H9 (cell line): Measurements from ENCODE around the gene CELF5. TPM values are rescaled to one million over a fixed set of nuclear protein-coding genes. Genes with fewer than 3 reads are reported as not detected.

Experiments
- DNase-seq: peaks from one replicate; pipeline ENCODE4 v3.0.0-alpha.2; 2017
- H2AFZ ChIP-seq: one replicate; pipeline ENCODE4 v1.6.1; 2013; ENCODE audit warnings: mild to moderate bottlenecking, low read length, control low read depth, moderate library complexity
- H2AK5ac ChIP-seq: 2 replicates; pipeline ENCODE4 v1.6.1; 2013; ENCODE audit warnings: low read length, control low read depth, mixed read lengths; ENCODE audit not compliant: insufficient read length
- H2BK120ac ChIP-seq: one replicate; pipeline ENCODE4 v1.6.1; 2013; ENCODE audit warnings: low read depth, mild to moderate bottlenecking, low read length, control low read depth, inconsistent platforms; ENCODE audit not compliant: poor library complexity, severe bottlenecking
- H2BK12ac ChIP-seq: 2 replicates; pipeline ENCODE4 v1.6.1; 2013; ENCODE audit warnings: low read length, control low read depth, mixed read lengths, low read depth; ENCODE audit not compliant: insufficient read length
- H2BK15ac ChIP-seq: 2 replicates; pipeline ENCODE4 v1.6.1; 2013; ENCODE audit warnings: low read depth, low read length, control low read depth
- H2BK20ac ChIP-seq: one replicate; pipeline ENCODE4 v1.6.1; 2013; ENCODE audit warnings: low read depth, mild to moderate bottlenecking, low read length, control low read depth, inconsistent platforms; ENCODE audit not compliant: poor library complexity, severe bottlenecking
- H2BK5ac ChIP-seq: 2 replicates; pipeline ENCODE4 v1.6.1; 2013; ENCODE audit warnings: low read length, control low read depth, mixed read lengths; ENCODE audit not compliant: insufficient read length
- H3K14ac ChIP-seq: 2 replicates; pipeline ENCODE4 v1.6.1; 2013; ENCODE audit warnings: low read length, control low read depth; ENCODE audit not compliant: insufficient read depth
- H3K18ac ChIP-seq: 2 replicates; pipeline ENCODE4 v1.6.1; 2013; ENCODE audit warnings: low read depth, mild to moderate bottlenecking, mixed read lengths, low read length, control low read depth; ENCODE audit not compliant: insufficient read length
- H3K23ac ChIP-seq: 2 replicates; pipeline ENCODE4 v1.6.1; 2013; ENCODE audit warnings: low read length, control low read depth, mixed read lengths, low read depth; ENCODE audit not compliant: insufficient read length
- H3K23me2 ChIP-seq: 2 replicates; pipeline ENCODE4 v1.6.1; 2013; ENCODE audit warnings: low read depth, mild to moderate bottlenecking, mixed read lengths, low read length, control low read depth; ENCODE audit not compliant: insufficient read length, poor library complexity, severe bottlenecking
- H3K27ac ChIP-seq: 2 replicates; pipeline ENCODE4 v1.5.1; 2013; ENCODE audit warnings: low read length, control low read depth, mixed read lengths, low read depth; ENCODE audit not compliant: insufficient read length
- H3K27me3 ChIP-seq: 2 replicates; pipeline ENCODE4 v1.6.1; 2013; ENCODE audit warnings: low read length, control low read depth, inconsistent platforms; ENCODE audit not compliant: insufficient read depth
- H3K4ac ChIP-seq: 2 replicates; pipeline ENCODE4 v1.6.1; 2013; ENCODE audit warnings: low read depth, mild to moderate bottlenecking, control low read depth, inconsistent platforms, low read length, moderate library complexity
- H3K4me1 ChIP-seq: 2 replicates; pipeline ENCODE4 v1.6.1; 2013; ENCODE audit warnings: low read length, control low read depth, inconsistent platforms; ENCODE audit not compliant: insufficient read depth
- H3K4me2 ChIP-seq: 2 replicates; pipeline ENCODE4 v1.6.1; 2013; ENCODE audit warnings: low read length, control low read depth, mixed read lengths; ENCODE audit not compliant: insufficient read length, insufficient read depth
- H3K56ac ChIP-seq: 2 replicates; pipeline ENCODE4 v1.6.1; 2013; ENCODE audit warnings: low read depth, mild to moderate bottlenecking, mixed read lengths, low read length, control low read depth; ENCODE audit not compliant: insufficient read length
- H3K79me1 ChIP-seq: 2 replicates; pipeline ENCODE4 v1.6.1; 2013; ENCODE audit warnings: low read depth, mild to moderate bottlenecking, moderate library complexity, low read length, control low read depth, inconsistent platforms; ENCODE audit not compliant: insufficient read depth, poor library complexity, severe bottlenecking
- H3K79me2 ChIP-seq: 2 replicates; pipeline ENCODE4 v1.6.1; 2013; ENCODE audit warnings: low read length, control low read depth, inconsistent platforms; ENCODE audit not compliant: insufficient read depth
- H3K9ac ChIP-seq: 2 replicates; pipeline ENCODE4 v1.6.1; 2013; ENCODE audit warnings: low read length, control low read depth, mixed read lengths; ENCODE audit not compliant: insufficient read length; ENCODE audit errors: extremely low read depth
- H3K9me3 ChIP-seq: one replicate; pipeline ENCODE4 v1.6.1; 2013; ENCODE audit warnings: low read depth, low read length, inconsistent platforms; ENCODE audit not compliant: control insufficient read depth
- H3T11ph ChIP-seq: one replicate; pipeline ENCODE4 v1.6.1; 2013; ENCODE audit warnings: mild to moderate bottlenecking, low read length, control low read depth, inconsistent platforms
- H4K20me1 ChIP-seq: one replicate; pipeline ENCODE4 v1.6.1; 2013; ENCODE audit not compliant: control insufficient read depth, insufficient read length, insufficient read depth
- H4K5ac ChIP-seq: 2 replicates; pipeline ENCODE4 v1.6.1; 2013; ENCODE audit warnings: low read depth, mild to moderate bottlenecking, mixed read lengths, low read length, control low read depth; ENCODE audit not compliant: insufficient read length
- H4K8ac ChIP-seq: replicated peaks from 2 replicates; pipeline ENCODE4 v1.6.1; 2013; ENCODE audit warnings: low read length, control low read depth, mixed read lengths, low read depth; ENCODE audit not compliant: insufficient read length
- H4K91ac ChIP-seq: 2 replicates; pipeline ENCODE4 v1.6.1; 2013; ENCODE audit warnings: low read depth, mild to moderate bottlenecking, moderate library complexity, mixed read lengths, low read length, control low read depth; ENCODE audit not compliant: insufficient read length
- H3K27ac Mint-ChIP-seq, 3 experiments: 2 replicates in 2 of 3; 3 replicates in 1 of 3; pipeline ENCODE4 v1.8.0; 2020 to 2021; ENCODE audit warnings: mixed read lengths in 3 of 3, mild to moderate bottlenecking in 1 of 3, moderate library complexity in 1 of 3
- H3K27me3 Mint-ChIP-seq: 2 replicates; pipeline ENCODE4 v1.8.0; 2021; ENCODE audit warnings: low read depth, mild to moderate bottlenecking, moderate library complexity, mixed read lengths
- H3K36me3 Mint-ChIP-seq, 3 experiments: 2 replicates in 2 of 3; 3 replicates in 1 of 3; pipeline ENCODE4 v1.8.0; 2020 to 2021; ENCODE audit warnings: low read depth in 3 of 3, mixed read lengths in 3 of 3; ENCODE audit not compliant: insufficient read depth in 1 of 3
- H3K4me1 Mint-ChIP-seq, 2 experiments: 2 replicates each; pipeline ENCODE4 v1.8.0; 2020; ENCODE audit warnings: mixed read lengths in 2 of 2
- H3K4me3 Mint-ChIP-seq, 2 experiments: 2 replicates in 1 of 2; 3 replicates in 1 of 2; pipeline ENCODE4 v1.8.0; 2020 to 2021; ENCODE audit warnings: mild to moderate bottlenecking in 2 of 2, mixed read lengths in 2 of 2, moderate library complexity in 1 of 2
- H3K9me3 Mint-ChIP-seq, 2 experiments: 2 replicates in 1 of 2; 3 replicates in 1 of 2; pipeline ENCODE4 v1.8.0; 2020; ENCODE audit warnings: mild to moderate bottlenecking in 2 of 2, mixed read lengths in 2 of 2, moderate library complexity in 1 of 2
- CTCF ChIP-seq: fragments of 200-600 bp; sonication (generic); conservative IDR thresholded peaks from 3 replicates; pipeline ENCODE4 v1.8.0; 2021; ENCODE audit warnings: antibody characterized with exemption, mild to moderate bottlenecking
- WGBS: extraction: QIAGEN DNeasy Blood & Tissue Kit; methylation state at CpG from one replicate; pipeline ENCODE4 v1.1.7; 2013; ENCODE audit warnings: missing lambda C conversion rate, low lambda C conversion rate, mixed read lengths; ENCODE audit not compliant: insufficient read length; ENCODE audit errors: extremely low coverage; 5-methylcytosine and 5-hydroxymethylcytosine counted together
- total RNA-seq: library from RNA; stranded (reverse); gene quantifications from 2 replicates; pipeline ENCODE4 v1.2.1, GENCODE V29; 2021

Gene CELF5
- total RNA-seq, 1 experiment from 2014 or later, result 4.8 TPM

GRCh38 chr19:3343619-3344502 lies 119.4 kb downstream of the CELF5 start:
- Histone ChIP-seq H4K8ac (no peak overlapping the region), H3K9ac (no peak overlapping the region)

More at GRCh38 chr19:3343619-3344502, 119.4 kb downstream of the CELF5 start:
- no peak overlapping the region for H3K4me2 ChIP-seq
- no peak overlapping the region for H2BK12ac ChIP-seq
- no peaks in the 10 kb centered on the region for H4K20me1 ChIP-seq
- H3K27ac ChIP-seq, result no peak overlapping the region
- H2BK20ac ChIP-seq, result no peak overlapping the region
- H3K9me3 ChIP-seq, result no peaks in the 10 kb centered on the region
- no peak overlapping the region for H4K91ac ChIP-seq
- no peak overlapping the region for H2AK5ac ChIP-seq
- Mint-ChIP-seq H3K36me3 (no peaks in the 10 kb centered on the region), H3K27ac (no peak overlapping the region), H3K9me3 (no peaks in the 10 kb centered on the region; a peak in 2 of 5 replicates), H3K4me3 (no peak overlapping the region), H3K27me3 (peaks cover 66% of the 10 kb centered on the region), H3K4me1 (no peaks in the 10 kb centered on the region)
- H2AFZ ChIP-seq, result no peak overlapping the region
- no peak overlapping the region for H2BK5ac ChIP-seq
- H2BK15ac ChIP-seq, result no peak overlapping the region
- no peak overlapping the region for H3K56ac ChIP-seq
- no peaks in the 10 kb centered on the region for H3K23me2 ChIP-seq
- H3K79me1 ChIP-seq, result no peaks in the 10 kb centered on the region
- peak; percentile 62 for DNase-seq
- no peak overlapping the region for H3K18ac ChIP-seq
- no peaks in the 10 kb centered on the region for H3K79me2 ChIP-seq
- no peak overlapping the region for H2BK120ac ChIP-seq
- H3K4me1 ChIP-seq, result no peaks in the 10 kb centered on the region
- no peak overlapping the region for H3K14ac ChIP-seq
- WGBS, result no CpG with 5 or more reads among the region's 26 CpGs
- no peaks in the 10 kb centered on the region for H3K27me3 ChIP-seq
- no peak overlapping the region for H3T11ph ChIP-seq
- H4K5ac ChIP-seq, result no peak overlapping the region
- H3K4ac ChIP-seq, result no peak overlapping the region
- H3K23ac ChIP-seq, result no peak overlapping the region
- TF ChIP-seq CTCF, result no peak
